HG03521 (cell line): Measurements from ENCODE around the gene ABHD15.

Experiments used
- ATAC-seq: cut with Tn5 transposase; IDR thresholded peaks from one replicate; pipeline ENCODE4 v1.9.1; 2021; ENCODE audit warnings: mild to moderate bottlenecking, moderate library complexity; ENCODE audit not compliant: unreplicated experiment

The ABHD15 gene

GRCh38 chr17:29566473-29567303, at the start of gene ABHD15:
Gene ABHD15 (minus strand): TSS chr17:29567037. CDS start chr17:29566966, 71 bp downstream.
- peak; percentile 29 for ATAC-seq

GRCh38 chr17:29615492-29616299, 48.9 kb upstream of the ABHD15 start:
- ATAC-seq, result no peak

- no peak for ATAC-seq
Measured at GRCh38 chr17:29615048-29615385, 48.2 kb upstream of the ABHD15 start.

- no peak for ATAC-seq
Measured at GRCh38 chr17:29614349-29615047, 47.7 kb upstream of the ABHD15 start.

- ATAC-seq, result no peak
Measured at GRCh38 chr17:29613856-29614255, 47.0 kb upstream of the ABHD15 start.

- no peak for ATAC-seq
Measured at GRCh38 chr17:29613352-29613837, 46.6 kb upstream of the ABHD15 start.

- ATAC-seq, result no peak
Measured at GRCh38 chr17:29612404-29613280, 45.8 kb upstream of the ABHD15 start.

- no peak for ATAC-seq
Measured at GRCh38 chr17:29612094-29612403, 45.2 kb upstream of the ABHD15 start.

- ATAC-seq, result no peak
Measured at GRCh38 chr17:29611351-29612093, 44.7 kb upstream of the ABHD15 start.

GRCh38 chr17:29610395-29610794, 43.6 kb upstream of the ABHD15 start:
- no peak for ATAC-seq

- no peak for ATAC-seq
Measured at GRCh38 chr17:29608986-29609385, 42.1 kb upstream of the ABHD15 start.

GRCh38 chr17:29607557-29608195, 40.8 kb upstream of the ABHD15 start:
- no peak for ATAC-seq

- no peak for ATAC-seq
Measured at GRCh38 chr17:29603109-29603674, 36.4 kb upstream of the ABHD15 start.

GRCh38 chr17:29597361-29598172, 30.7 kb upstream of the ABHD15 start:
- no peak for ATAC-seq

- ATAC-seq, result no peak
Measured at GRCh38 chr17:29596811-29597210, 30.0 kb upstream of the ABHD15 start.

- no peak for ATAC-seq
Measured at GRCh38 chr17:29595943-29596774, 29.3 kb upstream of the ABHD15 start.
